Hepatocyte (in vitro differentiated cells): ENCODE results near the gene EEFSEC. TPM values are rescaled to one million over a fixed set of nuclear protein-coding genes. Genes with fewer than 3 reads are reported as not detected.

Experiments used
- DNase-seq: peaks from one replicate; pipeline ENCODE4 v3.0.0-alpha.2; 2016; ENCODE audit warnings: low spot score
- H2AFZ ChIP-seq: fragments of 200-600 bp; sonication (generic); 2 replicates; pipeline ENCODE4 v1.6.0; 2016; ENCODE audit warnings: antibody characterized with exemption, mild to moderate bottlenecking
- H3K27ac ChIP-seq: fragments of 200-600 bp; sonication (generic); 2 replicates; pipeline ENCODE4 v1.5.1; 2016; ENCODE audit warnings: mild to moderate bottlenecking
- H3K27me3 ChIP-seq: fragments of 200-600 bp; sonication (generic); 2 replicates; pipeline ENCODE4 v1.6.1; 2016
- H3K36me3 ChIP-seq: fragments of 200-600 bp; sonication (generic); replicated peaks from 2 replicates; pipeline ENCODE4 v1.5.1; 2016; ENCODE audit warnings: low read depth; ENCODE audit not compliant: insufficient read depth
- H3K4me1 ChIP-seq: fragments of 200-600 bp; sonication (generic); 2 replicates; pipeline ENCODE4 v1.5.1; 2016; ENCODE audit warnings: mild to moderate bottlenecking, moderate library complexity; ENCODE audit not compliant: insufficient read depth
- H3K4me2 ChIP-seq: fragments of 200-600 bp; sonication (generic); 2 replicates; pipeline ENCODE4 v1.6.0; 2016
- H3K4me3 ChIP-seq: fragments of 200-600 bp; sonication (generic); 2 replicates; pipeline ENCODE4 v1.5.1; 2016; ENCODE audit warnings: mild to moderate bottlenecking
- H3K79me2 ChIP-seq: fragments of 200-600 bp; sonication (generic); 2 replicates; pipeline ENCODE4 v1.6.0; 2017; ENCODE audit warnings: mild to moderate bottlenecking
- H3K9me2 ChIP-seq: fragments of 200-600 bp; sonication (generic); replicated peaks from 2 replicates; pipeline ENCODE4 v1.6.0; 2017; ENCODE audit warnings: mild to moderate bottlenecking; ENCODE audit not compliant: insufficient read depth
- H3K9me3 ChIP-seq: fragments of 200-600 bp; sonication (generic); 2 replicates; pipeline ENCODE4 v1.5.1; 2016; ENCODE audit warnings: low read depth, mild to moderate bottlenecking
- H4K20me1 ChIP-seq: fragments of 200-600 bp; sonication (generic); 2 replicates; pipeline ENCODE4 v1.6.0; 2016; ENCODE audit warnings: mild to moderate bottlenecking; ENCODE audit not compliant: insufficient read depth, poor library complexity, severe bottlenecking
- CTCF ChIP-seq: fragments of 200-600 bp; sonication (generic); IDR thresholded peaks from 2 replicates; pipeline ENCODE4 v1.5.1; 2016; ENCODE audit warnings: antibody characterized with exemption, mild to moderate bottlenecking; ENCODE audit not compliant: poor library complexity
- EZH2 ChIP-seq: fragments of 200-600 bp; sonication (generic); IDR thresholded peaks from 2 replicates; pipeline ENCODE4 v1.6.1; 2016; ENCODE audit warnings: antibody characterized with exemption, mild to moderate bottlenecking, borderline replicate concordance
- EZH2phosphoT487 ChIP-seq: fragments of 200-600 bp; sonication (generic); IDR thresholded peaks from one replicate; pipeline ENCODE4 v1.6.1; 2018; ENCODE audit warnings: antibody characterized with exemption, mild to moderate bottlenecking, low read depth, moderate library complexity; ENCODE audit not compliant: unreplicated experiment, severe bottlenecking
- WGBS: methylation state at CpG from one replicate; pipeline ENCODE4 v1.1.6; 2016; ENCODE audit warnings: low lambda C conversion rate; ENCODE audit errors: missing lambda C conversion rate; 5-methylcytosine and 5-hydroxymethylcytosine counted together
- polyA plus RNA-seq: library from polyadenylated mRNA; unstranded; fragments of >200 nt; fragmentation: Nextera tagmentation; extraction: Ambion mirVana; gene quantifications from 2 replicates; pipeline ENCODE4 v1.2.1, GENCODE V29; 2016
- total RNA-seq: library from RNA; depleted of rRNA; stranded (reverse); fragments of >200 nt; gene quantifications from 2 replicates; pipeline ENCODE4 v1.2.3, GENCODE V29; 2014

The EEFSEC gene
- total and polyA plus RNA-seq, 2 experiments from 2014 or later: 9.8 to 17.5 TPM

GRCh38 chr3:128425142-128425845 is 272.0 kb downstream of the EEFSEC start:
- WGBS: 94% methylated on average over 23 of the region's 23 CpGs

GRCh38 chr3:128425846-128426127 is 272.5 kb downstream of the EEFSEC start:
- Histone ChIP-seq H3K27ac (no peak overlapping the region), H3K27me3 (peaks cover 7% of the 10 kb centered on the region), H3K4me1 (peaks cover 6% of the 10 kb centered on the region), H4K20me1 (no peaks in the 10 kb centered on the region), H3K79me2 (no peaks in the 10 kb centered on the region), H3K9me2 (no peaks in the 10 kb centered on the region), H3K4me3 (no peak overlapping the region), H3K9me3 (no peaks in the 10 kb centered on the region), H2AFZ (no peak overlapping the region), H3K36me3 (no peaks in the 10 kb centered on the region), H3K4me2 (peak overlapping the region; percentile 91)
- 87% methylated on average over 8 of the region's 8 CpGs for WGBS
- TF ChIP-seq CTCF (no peak), EZH2 (no peak), EZH2phosphoT487 (no peak)
- no peak for DNase-seq

More at GRCh38 chr3:128425142-128425845, 272.0 kb downstream of the EEFSEC start:
- H3K9me3 ChIP-seq: no peaks in the 10 kb centered on the region
- H3K9me2 ChIP-seq: no peaks in the 10 kb centered on the region
- no peak overlapping the region for H3K4me2 ChIP-seq
- TF ChIP-seq CTCF (no peak), EZH2phosphoT487 (no peak), EZH2 (no peak)
- H3K27ac ChIP-seq: no peak overlapping the region
- no peak for DNase-seq
- no peaks in the 10 kb centered on the region for H3K36me3 ChIP-seq
- no peaks in the 10 kb centered on the region for H3K79me2 ChIP-seq
- H3K4me1 ChIP-seq: peaks cover 6% of the 10 kb centered on the region
- H3K27me3 ChIP-seq: peaks cover 2% of the 10 kb centered on the region
- no peaks in the 10 kb centered on the region for H4K20me1 ChIP-seq
- H3K4me3 ChIP-seq: no peak overlapping the region
- H2AFZ ChIP-seq: no peak overlapping the region

GRCh38 chr3:128426128-128426921 is 273.0 kb downstream of the EEFSEC start:
- Histone ChIP-seq H4K20me1 (no peaks in the 10 kb centered on the region), H3K4me3 (no peak overlapping the region), H3K4me2 (peak overlapping the region; percentile 91), H3K9me2 (no peaks in the 10 kb centered on the region), H3K27me3 (peaks cover 12% of the 10 kb centered on the region), H3K9me3 (no peaks in the 10 kb centered on the region), H3K27ac (no peak overlapping the region), H3K36me3 (no peaks in the 10 kb centered on the region), H3K79me2 (no peaks in the 10 kb centered on the region), H3K4me1 (peaks cover 6% of the 10 kb centered on the region), H2AFZ (no peak overlapping the region)
- peak; percentile 79 for DNase-seq
- TF ChIP-seq EZH2phosphoT487: no peak
- no peak for TF ChIP-seq EZH2
- TF ChIP-seq CTCF: peak; percentile 71
- WGBS: 12% methylated on average over 41 of the region's 66 CpGs
